Measurements from ENCODE around the gene LUZP2.

Gene LUZP2

DNA sequence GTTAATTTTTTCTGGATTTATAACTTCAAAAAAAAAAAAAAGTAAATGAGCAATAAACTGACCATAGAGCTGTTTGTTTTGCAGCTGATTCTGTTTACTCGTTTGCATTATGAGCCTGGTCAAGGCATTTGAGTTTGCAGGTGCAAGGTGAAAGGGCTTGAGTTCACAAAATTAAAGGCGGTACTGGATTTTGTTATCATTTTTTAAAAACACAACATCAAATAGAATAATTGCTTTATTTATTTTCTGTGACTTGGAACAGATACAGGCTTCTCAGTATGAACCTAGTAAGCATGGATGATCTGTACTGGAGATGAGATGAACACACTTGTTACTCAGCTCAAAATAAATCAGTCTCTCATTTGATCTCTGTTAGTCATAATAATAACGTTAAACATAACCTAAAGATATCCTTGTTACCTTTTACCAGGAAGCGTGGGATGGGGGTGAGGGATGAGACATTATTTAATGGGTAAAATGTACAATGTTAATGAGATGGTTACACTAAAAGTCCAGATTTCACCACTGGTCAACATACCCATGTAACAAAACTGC lies 137.8 kb downstream of the LUZP2 start:
- DNase-seq (ENCODE audit: low read depth in 2 of 2) = no peak

- DNase-seq (ENCODE audit: low read depth in 2 of 2) = no peak
Measured at GRCh38 chr11:24635588-24636290, 138.9 kb downstream of the LUZP2 start.

DNA sequence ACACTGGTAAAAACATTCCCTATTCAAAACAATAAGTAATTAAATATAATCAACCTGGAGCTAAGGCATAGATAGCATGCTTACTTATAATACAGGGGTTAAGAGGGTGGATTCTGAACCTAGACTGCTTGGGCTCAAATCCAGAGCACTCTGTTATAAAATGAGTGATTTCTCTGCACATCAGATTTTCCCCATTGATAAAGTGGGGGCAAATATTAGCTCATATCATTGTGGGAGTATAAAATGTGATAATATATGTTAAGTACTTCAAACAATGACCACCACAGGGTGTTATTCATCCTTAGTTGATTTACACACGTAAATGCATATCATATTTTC lies 139.4 kb downstream of the LUZP2 start:
- no peak for DNase-seq (ENCODE audit: low read depth in 2 of 2)

DNA sequence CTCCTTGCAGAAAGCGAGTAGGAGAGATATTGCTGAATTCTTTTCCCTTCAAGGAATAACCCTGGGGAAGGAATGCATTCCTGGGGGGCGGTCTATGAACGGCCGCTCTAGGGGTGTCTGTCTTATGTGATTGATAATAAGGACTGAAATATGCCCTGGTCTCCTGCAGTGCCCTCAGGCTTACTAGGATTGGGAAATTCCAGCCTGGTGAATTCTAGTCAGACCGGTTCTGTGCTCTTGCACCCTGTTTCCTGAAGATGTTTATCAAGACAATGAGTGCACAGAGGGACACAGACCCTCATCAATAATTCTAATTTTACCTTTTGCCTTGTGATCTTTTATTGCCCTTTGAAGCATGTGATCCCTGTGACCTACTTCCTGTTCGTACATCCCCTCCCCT lies 140.7 kb downstream of the LUZP2 start:
- no peak for DNase-seq (ENCODE audit: low read depth in 2 of 2)

DNA sequence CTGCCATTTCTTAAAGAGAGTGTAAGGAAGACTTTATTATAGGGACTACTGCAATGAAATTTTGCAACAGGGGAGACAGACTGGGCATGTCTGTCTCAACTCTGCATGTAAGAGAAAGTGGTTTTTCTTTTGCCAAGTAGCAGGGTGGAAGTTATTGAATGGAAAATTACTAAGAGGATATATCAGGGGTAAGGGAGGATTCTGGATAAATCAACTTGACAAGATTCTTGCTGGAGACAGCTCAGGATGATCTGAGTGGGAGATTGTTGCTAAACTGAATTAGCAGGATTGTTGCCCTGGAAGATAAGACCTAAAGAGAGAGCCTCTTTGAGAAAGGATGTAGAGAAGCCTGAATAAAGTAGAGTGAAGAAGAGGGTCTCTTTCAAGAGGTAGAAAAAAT lies 145.8 kb downstream of the LUZP2 start:
- no peak for DNase-seq (ENCODE audit: low read depth in 2 of 2)

DNA sequence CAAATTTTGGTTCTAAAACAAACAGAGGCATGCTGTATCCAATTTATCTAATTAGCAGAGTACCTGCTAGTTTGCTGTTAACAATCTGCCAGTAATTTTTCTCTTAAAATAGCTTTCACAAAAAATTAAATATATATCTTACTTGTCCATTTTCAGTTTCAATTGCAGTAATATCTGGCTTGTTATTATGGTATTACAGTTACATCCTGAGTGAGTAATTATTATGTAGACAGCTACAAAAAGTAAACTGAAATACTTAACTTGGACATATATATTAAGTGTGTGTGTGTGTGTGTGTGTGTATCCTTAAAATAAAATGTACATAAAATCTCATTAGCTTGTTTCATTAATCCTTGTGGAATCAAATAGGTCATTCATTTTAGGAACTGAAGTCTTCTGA lies 148.7 kb downstream of the LUZP2 start:
- no peak for DNase-seq (ENCODE audit: low read depth in 2 of 2)

- DNase-seq (ENCODE audit: low read depth in 2 of 2) = no peak
Measured at GRCh38 chr11:24651873-24652272, 155.0 kb downstream of the LUZP2 start.

DNA sequence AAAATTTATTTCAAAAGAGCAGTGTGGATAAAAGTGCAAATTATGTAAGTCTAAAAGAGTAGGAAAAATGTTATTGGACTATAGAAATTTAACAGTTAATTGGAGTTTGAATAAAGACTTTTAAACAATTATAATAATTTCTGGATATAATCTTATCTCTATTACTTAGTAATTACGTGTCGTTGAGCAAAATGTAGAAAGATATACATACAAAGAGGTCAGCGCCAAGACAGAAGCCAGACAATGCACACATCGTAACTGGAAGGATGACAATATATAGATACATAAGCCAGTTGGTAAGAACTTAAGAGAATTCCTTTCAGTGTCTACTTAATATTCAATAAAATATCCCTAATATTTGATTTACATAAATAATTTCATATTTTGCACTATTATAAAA lies 157.0 kb downstream of the LUZP2 start:
- no peak for DNase-seq (ENCODE audit: low read depth in 2 of 2)

DNA sequence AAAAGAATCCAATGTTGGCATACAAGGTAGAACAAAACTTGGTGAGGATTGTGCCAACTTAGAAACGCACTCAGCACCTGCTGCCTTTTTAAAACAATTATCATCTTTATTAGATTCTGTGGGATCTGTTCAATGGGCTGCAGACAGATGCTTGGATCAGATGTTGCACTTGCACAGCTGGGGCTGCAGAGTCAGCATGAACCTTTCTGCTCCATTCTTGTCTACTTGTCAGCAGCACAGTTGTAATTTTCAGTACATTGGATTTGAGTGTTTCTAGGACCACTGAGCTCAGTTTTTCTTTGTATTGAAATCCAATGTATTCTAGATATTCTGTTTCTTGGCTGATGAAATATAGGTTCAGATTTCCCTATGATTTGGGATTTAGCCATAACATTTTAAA lies 164.5 kb downstream of the LUZP2 start:
- DNase-seq (ENCODE audit: low read depth in 2 of 2) = no peak

- DNase-seq (ENCODE audit: low read depth in 2 of 2) = no peak
Measured at GRCh38 chr11:24664399-24664798, 167.5 kb downstream of the LUZP2 start.

DNA sequence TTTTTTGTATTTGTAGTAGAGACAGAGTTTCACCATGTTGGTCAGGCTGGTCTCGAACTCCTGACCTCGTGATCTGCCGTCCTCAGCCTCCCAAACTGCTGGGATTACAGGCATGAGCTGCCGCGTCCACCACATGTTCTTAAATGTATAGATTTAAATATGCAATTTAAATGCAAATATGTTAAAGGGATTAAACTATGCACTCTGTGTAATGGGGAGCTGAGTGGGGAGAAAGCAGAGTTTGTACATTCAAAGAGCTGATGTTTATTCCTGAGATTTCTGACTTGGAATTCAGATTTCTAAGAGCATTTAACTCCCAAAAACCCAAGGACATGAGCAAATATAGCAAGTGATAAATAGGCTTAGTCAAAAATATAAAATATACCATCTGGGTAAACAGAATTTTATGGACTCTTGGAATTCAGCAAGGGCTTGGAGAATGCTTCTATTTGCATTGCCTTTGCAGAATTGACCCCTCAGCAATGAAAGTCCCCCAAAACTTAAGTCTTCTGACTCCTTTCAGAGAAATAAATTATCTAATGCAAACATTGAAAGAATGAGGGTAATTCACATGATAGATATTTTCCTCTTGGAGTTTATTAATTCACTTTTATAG lies 170.6 kb downstream of the LUZP2 start:
- no peak for DNase-seq (ENCODE audit: low read depth in 2 of 2)

DNA sequence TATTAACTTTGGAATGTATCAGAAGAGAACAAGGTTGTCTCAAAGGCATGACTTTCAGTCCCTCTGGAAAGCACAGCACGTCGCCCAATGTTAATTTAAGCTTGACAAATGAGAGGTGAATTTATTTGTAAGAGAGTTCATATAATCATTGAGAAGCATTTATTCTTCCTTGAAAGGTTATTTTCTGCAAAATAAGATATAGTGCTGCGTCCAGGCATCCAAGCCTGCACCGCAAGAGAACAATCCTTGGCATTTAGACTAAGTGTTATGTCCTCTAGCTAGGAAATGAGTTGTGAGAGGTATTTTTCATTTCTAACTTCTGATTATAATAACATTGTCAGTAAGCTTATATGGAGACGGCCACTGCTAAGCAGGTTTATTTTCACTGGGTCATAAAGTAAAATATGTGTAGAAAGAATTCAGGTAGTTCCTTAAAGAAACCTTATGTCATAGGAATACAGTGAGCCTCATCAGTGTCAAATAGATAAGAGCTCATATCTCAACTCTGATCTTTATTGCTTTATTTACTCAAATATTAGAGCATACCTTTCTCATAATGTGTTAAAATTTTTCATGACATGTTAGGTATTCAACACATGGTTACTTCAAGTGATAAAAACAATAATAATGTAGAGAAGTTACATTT lies 182.0 kb downstream of the LUZP2 start:
- no peak for DNase-seq (ENCODE audit: low read depth in 2 of 2)

GRCh38 chr11:24679821-24680351 lies 183.0 kb downstream of the LUZP2 start:
- DNase-seq (ENCODE audit: low read depth in 2 of 2) = no peak

GRCh38 chr11:24683583-24683982 lies 186.7 kb downstream of the LUZP2 start:
- DNase-seq (ENCODE audit: low read depth in 2 of 2) = no peak

GRCh38 chr11:24685821-24686220 lies 189.0 kb downstream of the LUZP2 start:
- no peak for DNase-seq (ENCODE audit: low read depth in 2 of 2)

GRCh38 chr11:24687531-24688147 lies 190.8 kb downstream of the LUZP2 start:
- DNase-seq (ENCODE audit: low read depth in 2 of 2) = no peak

GRCh38 chr11:24688981-24689380 lies 192.1 kb downstream of the LUZP2 start:
- DNase-seq (ENCODE audit: low read depth in 2 of 2) = no peak

DNA sequence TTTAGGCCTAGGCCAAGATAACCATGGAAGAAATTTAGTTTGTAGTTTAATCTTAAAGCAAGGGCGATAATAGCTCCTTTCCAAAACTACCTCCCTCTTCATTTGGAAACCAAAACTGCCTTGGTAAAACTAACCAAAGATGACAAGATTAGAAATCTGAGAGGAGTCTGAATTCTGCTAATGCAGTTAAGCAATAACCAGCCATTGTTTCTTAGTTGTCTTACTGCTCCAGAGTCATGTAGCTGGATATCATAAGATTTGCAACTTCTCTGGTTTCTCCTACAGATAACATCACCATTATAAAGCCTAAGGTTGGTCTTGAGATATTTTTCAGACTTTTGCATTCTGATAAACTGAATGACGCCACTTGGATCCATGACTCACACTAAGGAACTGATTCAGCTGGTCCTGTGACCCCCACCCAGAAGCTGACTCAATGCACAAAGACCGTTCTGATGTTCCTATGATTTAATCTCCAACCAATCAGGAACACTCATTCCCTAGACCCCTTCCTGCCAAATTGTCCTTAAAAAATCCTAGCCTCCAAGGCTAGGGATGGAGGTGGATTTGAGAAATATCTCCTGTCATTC lies 200.8 kb downstream of the LUZP2 start:
- DNase-seq (ENCODE audit: low read depth in 2 of 2) = no peak

GRCh38 chr11:24704716-24705115 lies 207.9 kb downstream of the LUZP2 start:
- no peak for DNase-seq (ENCODE audit: low read depth in 2 of 2)

- no peak for DNase-seq (ENCODE audit: low read depth in 2 of 2)
Measured at GRCh38 chr11:24705474-24705873, 208.6 kb downstream of the LUZP2 start.

DNA sequence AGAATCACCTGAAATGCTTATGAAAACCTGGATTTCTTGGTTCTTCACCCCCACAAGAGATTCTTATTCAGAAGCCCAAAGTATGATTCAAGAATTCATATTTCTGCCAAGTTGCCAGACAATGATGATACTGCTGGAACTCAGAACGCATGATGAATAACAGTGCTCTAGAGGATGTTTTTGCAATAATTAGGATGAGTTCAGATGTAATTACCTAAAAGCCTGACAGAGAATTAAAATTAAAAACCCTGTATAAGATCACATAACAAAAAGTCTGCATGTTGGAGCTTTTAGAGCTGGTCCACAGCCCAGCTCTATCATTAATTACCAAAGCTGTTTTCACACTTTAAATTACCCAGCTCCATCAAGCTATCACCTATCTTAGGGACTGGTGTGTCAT lies 211.8 kb downstream of the LUZP2 start:
- DNase-seq (ENCODE audit: low read depth in 2 of 2) = no peak

Measured in stimulated activated CD4-positive, alpha-beta T cell treated with anti-CD3 and anti-CD28 coated beads, Interleukin-15, amount 100 ng/mL, for 48 hours (primary cell).